Measurements from ENCODE around the gene MRPS18A. TPM values are rescaled to one million over a fixed set of nuclear protein-coding genes. Genes with fewer than 3 reads are reported as not detected.

The MRPS18A gene
- total and polyA plus RNA-seq, 2 experiments from 2014 or later, result 46.1 to 71.1 TPM

DNA sequence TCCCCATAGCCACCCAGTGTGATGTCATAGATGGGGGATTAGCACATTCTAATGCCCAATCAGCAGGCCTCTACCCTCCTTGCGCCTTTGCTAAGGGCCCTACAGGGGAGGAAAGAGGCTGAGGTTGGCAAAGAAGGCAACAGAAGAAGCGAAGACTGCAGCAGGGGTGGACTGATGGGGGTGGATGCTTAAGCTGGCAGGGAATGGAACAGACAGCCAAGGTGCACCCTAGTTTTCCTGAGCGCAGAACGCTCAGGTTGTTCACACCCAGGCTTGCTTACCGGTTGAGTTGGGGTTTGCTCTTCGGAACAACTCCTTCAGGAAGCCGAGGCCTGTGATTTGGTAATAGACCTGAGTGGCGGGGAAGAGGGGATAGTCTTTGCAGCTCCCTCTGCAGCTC is 12.7 kb downstream of the MRPS18A start:
- no peaks in the 10 kb centered on the region for H3K36me3 ChIP-seq (replicated peaks; ENCODE audit: insufficient read depth, low read depth)
- H3K9me3 ChIP-seq (ENCODE audit: low read depth), result no peaks in the 10 kb centered on the region
- H3K27me3 ChIP-seq, result no peaks in the 10 kb centered on the region
- no peak for TF ChIP-seq EZH2 (IDR thresholded peaks at IDR 0.05; ENCODE audit: borderline replicate concordance)
- no peak for TF ChIP-seq EZH2phosphoT487 (IDR thresholded peaks at IDR 0.05; ENCODE audit: low read depth, severe bottlenecking, unreplicated experiment)
- TF ChIP-seq, protein P1, sequence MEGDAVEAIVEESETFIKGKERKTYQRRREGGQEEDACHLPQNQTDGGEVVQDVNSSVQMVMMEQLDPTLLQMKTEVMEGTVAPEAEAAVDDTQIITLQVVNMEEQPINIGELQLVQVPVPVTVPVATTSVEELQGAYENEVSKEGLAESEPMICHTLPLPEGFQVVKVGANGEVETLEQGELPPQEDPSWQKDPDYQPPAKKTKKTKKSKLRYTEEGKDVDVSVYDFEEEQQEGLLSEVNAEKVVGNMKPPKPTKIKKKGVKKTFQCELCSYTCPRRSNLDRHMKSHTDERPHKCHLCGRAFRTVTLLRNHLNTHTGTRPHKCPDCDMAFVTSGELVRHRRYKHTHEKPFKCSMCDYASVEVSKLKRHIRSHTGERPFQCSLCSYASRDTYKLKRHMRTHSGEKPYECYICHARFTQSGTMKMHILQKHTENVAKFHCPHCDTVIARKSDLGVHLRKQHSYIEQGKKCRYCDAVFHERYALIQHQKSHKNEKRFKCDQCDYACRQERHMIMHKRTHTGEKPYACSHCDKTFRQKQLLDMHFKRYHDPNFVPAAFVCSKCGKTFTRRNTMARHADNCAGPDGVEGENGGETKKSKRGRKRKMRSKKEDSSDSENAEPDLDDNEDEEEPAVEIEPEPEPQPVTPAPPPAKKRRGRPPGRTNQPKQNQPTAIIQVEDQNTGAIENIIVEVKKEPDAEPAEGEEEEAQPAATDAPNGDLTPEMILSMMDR (IDR thresholded peaks at IDR 0.05; ENCODE audit: poor library complexity), result no peak
- no peaks in the 10 kb centered on the region for H3K9me2 ChIP-seq (replicated peaks; ENCODE audit: insufficient read depth)
- no peak overlapping the region for H3K4me2 ChIP-seq
- H4K20me1 ChIP-seq (ENCODE audit: insufficient read depth, poor library complexity, severe bottlenecking), result no peaks in the 10 kb centered on the region
- no peak overlapping the region for H3K4me3 ChIP-seq
- H3K4me1 ChIP-seq (ENCODE audit: insufficient read depth), result peaks cover 11% of the 10 kb centered on the region
- peaks cover 7% of the 10 kb centered on the region for H3K79me2 ChIP-seq
- DNase-seq (ENCODE audit: low spot score), result no peak
- no peak overlapping the region for H3K27ac ChIP-seq
- H2AFZ ChIP-seq, result no peak overlapping the region
- WGBS (ENCODE audit: low lambda C conversion rate, missing lambda C conversion rate), result 99% methylated on average over 8 of the region's 8 CpGs

- H3K36me3 ChIP-seq (replicated peaks; ENCODE audit: insufficient read depth, low read depth), result no peaks in the 10 kb centered on the region
- no peak for DNase-seq (ENCODE audit: low spot score)
- H4K20me1 ChIP-seq (ENCODE audit: insufficient read depth, poor library complexity, severe bottlenecking), result no peaks in the 10 kb centered on the region
- H2AFZ ChIP-seq, result no peak overlapping the region
- no peak overlapping the region for H3K27ac ChIP-seq
- peaks cover 5% of the 10 kb centered on the region for H3K79me2 ChIP-seq
- H3K9me2 ChIP-seq (replicated peaks; ENCODE audit: insufficient read depth), result no peaks in the 10 kb centered on the region
- TF ChIP-seq, protein P1 (IDR thresholded peaks at IDR 0.05; ENCODE audit: poor library complexity), result no peak
- no peak for TF ChIP-seq EZH2 (IDR thresholded peaks at IDR 0.05; ENCODE audit: borderline replicate concordance)
- TF ChIP-seq EZH2phosphoT487 (IDR thresholded peaks at IDR 0.05; ENCODE audit: low read depth, severe bottlenecking, unreplicated experiment), result no peak
- H3K4me2 ChIP-seq, result no peak overlapping the region
- no peak overlapping the region for H3K4me3 ChIP-seq
- no peaks in the 10 kb centered on the region for H3K27me3 ChIP-seq
- no peaks in the 10 kb centered on the region for H3K9me3 ChIP-seq (ENCODE audit: low read depth)
- H3K4me1 ChIP-seq (ENCODE audit: insufficient read depth), result peaks cover 11% of the 10 kb centered on the region
- WGBS (ENCODE audit: low lambda C conversion rate, missing lambda C conversion rate), result 90% methylated on average over 2 of the region's 2 CpGs
These were observed 13.3 kb downstream of the MRPS18A start for GRCh38 chr6:43674291-43674690.

DNA sequence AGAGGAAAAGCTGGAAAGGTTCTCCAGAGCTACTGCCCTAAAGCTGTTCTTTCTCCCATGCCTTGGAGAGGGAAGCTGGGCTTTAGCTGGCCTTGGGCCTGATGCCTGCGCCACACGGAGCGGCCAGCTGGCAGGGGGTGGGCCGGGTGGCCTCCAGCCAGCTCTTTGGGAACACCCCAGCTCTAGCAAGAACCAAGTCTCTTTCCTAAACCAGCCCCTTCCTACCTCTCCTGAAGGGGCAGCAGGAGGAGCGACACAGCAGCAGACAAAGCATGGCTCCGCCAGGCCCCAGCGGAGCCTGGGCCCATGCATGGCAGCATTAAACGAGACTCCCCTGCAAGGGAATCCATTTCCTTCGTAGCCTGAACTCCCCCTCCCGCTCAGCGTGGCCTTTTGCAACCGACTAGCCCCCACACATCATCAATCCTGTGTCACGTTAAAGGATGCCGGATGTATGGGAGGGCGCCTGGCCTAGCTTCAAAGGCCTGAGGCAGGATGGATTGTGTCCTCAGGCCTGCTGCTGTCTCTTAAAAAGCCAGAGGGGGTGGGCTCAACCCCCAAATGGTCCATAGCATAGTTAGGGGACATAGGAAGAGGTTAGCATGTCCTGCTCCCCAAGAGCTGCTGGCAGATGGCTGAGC is 14.0 kb downstream of the MRPS18A start:
- no peaks in the 10 kb centered on the region for H3K36me3 ChIP-seq (replicated peaks; ENCODE audit: insufficient read depth, low read depth)
- H3K27me3 ChIP-seq, result no peaks in the 10 kb centered on the region
- H3K4me3 ChIP-seq, result no peak overlapping the region
- H3K79me2 ChIP-seq, result no peaks in the 10 kb centered on the region
- no peaks in the 10 kb centered on the region for H3K9me3 ChIP-seq (ENCODE audit: low read depth)
- no peaks in the 10 kb centered on the region for H4K20me1 ChIP-seq (ENCODE audit: insufficient read depth, poor library complexity, severe bottlenecking)
- no peaks in the 10 kb centered on the region for H3K9me2 ChIP-seq (replicated peaks; ENCODE audit: insufficient read depth)
- no peak for DNase-seq (ENCODE audit: low spot score)
- H3K27ac ChIP-seq, result peak overlapping the region; percentile 60
- H3K4me1 ChIP-seq (ENCODE audit: insufficient read depth), result peaks cover 13% of the 10 kb centered on the region
- no peak overlapping the region for H2AFZ ChIP-seq
- 78% methylated on average over 15 of the region's 15 CpGs for WGBS (ENCODE audit: low lambda C conversion rate, missing lambda C conversion rate)
- TF ChIP-seq, protein P1 (IDR thresholded peaks at IDR 0.05; ENCODE audit: poor library complexity), result no peak
- TF ChIP-seq EZH2phosphoT487 (IDR thresholded peaks at IDR 0.05; ENCODE audit: low read depth, severe bottlenecking, unreplicated experiment), result no peak
- no peak for TF ChIP-seq EZH2 (IDR thresholded peaks at IDR 0.05; ENCODE audit: borderline replicate concordance)
- H3K4me2 ChIP-seq, result no peak overlapping the region
